GM21367 (cell line): ENCODE results near the gene SETD9.

Experiments used
- ATAC-seq: cut with Tn5 transposase; IDR thresholded peaks from one replicate; pipeline ENCODE4 v1.9.1; 2021; ENCODE audit not compliant: unreplicated experiment

The SETD9 gene, protein sequence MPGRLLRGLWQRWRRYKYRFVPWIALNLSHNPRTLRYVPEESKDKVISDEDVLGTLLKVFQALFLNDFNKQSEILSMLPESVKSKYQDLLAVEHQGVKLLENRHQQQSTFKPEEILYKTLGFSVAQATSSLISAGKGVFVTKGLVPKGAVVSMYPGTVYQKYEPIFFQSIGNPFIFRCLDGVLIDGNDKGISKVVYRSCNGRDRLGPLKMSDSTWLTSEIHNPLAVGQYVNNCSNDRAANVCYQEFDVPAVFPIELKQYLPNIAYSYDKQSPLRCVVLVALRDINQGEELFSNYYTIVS

DNA sequence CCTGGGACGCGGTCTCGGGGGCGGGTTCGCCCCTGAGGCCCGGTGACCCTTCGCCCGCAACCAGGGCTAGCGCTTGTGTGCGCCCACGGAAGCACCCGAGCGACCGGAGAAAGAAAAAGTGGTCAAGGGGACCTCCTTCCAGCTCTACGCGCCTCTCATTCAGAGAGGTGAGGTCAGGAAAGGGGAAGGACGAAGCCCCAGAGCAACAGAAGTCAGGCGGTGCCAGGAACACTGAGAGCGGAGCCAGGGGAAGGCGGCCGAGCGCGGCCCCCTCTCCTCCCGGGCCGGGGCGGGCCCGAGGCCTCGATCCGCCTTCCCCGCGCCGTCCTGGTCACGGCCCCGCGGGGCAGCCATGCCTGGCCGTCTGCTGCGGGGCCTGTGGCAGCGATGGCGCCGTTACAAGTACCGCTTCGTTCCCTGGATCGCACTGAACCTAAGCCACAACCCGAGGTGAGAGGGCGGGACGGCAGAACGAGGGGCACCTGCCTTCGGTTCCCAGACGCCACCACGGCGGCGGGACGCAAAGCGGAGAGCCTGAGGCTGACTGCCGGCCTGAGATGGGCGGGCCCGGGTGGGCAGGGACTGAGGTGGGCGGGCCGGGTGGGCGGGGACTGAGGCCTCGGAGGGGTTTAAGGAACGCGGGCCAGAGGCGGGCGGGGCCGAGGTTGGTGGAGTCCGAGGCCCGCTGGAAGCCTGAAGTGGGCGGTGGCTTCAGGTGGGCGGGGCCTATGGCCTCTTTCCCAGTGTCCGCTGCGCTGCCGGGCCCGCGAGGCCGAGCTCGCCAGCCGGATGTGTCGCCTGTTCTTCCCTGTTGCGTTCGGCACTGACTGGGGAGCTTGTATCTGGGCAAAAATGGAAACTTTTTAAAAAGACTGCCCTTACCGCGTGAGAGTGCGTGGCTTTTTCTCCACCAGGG, at the start of gene SETD9:
Gene SETD9, plus strand, starts transcription at position 303 of the 916 bp plus-strand sequence. Its CDS starts 50 bp downstream, at position 353.
- ATAC-seq, result peak; percentile 78

DNA sequence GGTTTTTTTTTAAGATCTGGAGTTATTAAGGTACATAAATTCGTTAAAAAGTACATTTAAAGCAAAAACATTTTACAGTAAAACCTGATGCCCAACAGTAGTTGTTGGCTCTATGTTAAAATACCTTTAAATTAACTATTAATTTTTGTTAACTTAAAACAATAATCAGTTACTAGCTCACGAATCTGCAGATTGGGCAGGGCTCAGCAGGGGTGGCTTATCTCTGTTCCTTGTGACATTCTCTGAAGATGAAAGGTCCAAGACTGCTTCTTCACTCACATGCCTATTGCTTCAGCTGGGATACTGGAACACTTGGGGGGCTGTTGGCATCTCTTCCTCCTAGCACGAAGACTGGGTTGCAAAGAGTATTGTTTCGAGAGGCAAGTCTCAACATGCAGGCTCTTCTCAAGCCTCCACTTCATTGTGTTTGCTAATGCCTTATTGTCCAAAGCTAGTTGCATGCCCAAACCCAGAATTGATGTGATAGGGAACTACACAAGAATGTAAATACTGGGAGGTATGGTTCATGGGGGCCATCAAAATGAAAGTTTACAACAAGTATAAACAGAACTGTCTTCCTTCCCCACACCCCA, 47.4 kb upstream of the SETD9 start:
- ATAC-seq, result no peak

DNA sequence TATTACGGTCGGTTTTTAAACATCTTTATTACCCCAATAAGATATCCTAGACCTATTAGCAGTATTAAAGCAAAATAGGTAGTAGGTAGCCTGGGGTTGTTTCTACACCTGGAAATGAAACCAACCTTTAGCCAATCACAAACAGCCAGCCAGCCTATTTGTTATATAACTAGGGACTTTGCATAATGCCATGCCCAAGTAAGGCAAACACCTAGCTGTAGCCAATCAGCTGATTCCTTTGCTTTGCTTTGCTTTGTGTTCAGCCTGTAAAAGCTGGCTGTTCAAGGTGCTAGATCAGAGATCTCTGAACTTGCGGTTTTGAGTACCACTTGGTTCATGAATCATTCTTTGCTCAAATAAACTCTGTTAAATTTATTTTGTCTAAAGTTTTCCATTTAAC, 46.5 kb upstream of the SETD9 start:
- ATAC-seq, result no peak

DNA sequence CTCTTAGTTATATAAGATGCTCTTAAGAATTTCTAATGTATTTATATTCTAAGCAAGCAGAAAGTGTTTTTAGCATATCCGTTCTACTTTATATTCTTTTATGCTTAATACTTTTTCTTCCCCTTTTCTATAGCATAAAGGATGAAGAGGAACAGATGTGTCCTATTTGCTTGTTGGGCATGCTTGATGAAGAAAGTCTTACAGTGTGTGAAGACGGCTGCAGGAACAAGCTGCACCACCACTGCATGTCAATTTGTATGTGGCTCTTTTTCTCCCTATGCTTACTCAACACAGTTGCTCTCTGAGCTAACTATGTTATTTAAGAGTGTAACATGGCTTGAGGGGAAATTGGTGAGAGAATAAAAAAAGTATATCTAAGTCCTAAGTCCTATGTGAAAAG, 37.6 kb upstream of the SETD9 start:
- no peak for ATAC-seq

DNA sequence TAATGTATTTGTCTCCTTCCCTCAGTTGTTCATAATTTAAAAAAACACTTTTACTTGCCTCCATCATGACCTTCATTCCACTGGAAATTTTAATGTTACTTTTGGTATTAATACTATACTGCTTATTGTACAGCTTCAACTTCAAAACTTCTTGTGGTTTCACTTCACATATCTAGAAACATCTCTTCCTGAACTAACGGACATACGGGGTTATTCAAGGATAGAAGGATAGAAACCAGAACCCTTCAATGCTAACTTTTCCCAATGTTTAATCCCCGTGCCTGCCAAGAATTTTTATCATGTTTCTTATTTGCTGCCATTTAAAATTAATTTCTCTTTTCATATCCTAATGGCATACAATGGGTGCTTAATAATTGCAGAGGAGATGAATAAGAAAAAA, 36.3 kb upstream of the SETD9 start:
- ATAC-seq, result no peak

DNA sequence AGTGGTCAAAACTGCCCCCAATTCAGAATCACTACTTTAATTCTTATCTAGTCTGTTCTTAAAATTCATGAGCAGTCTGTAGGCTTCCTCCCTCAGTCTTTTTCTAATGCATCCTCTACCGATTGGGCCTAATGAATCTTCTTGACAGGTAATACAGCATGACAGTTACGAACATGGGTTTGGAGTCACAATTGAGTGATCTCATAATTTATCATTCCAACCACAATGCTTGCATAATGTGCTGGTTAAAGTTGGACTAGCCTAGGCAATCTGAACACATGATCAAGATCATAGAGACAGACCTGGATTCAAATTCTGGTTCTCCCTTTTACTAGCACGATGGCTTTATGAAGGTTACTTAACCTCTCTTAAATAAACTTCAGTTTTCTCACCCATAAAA, 33.1 kb upstream of the SETD9 start:
- no peak for ATAC-seq

DNA sequence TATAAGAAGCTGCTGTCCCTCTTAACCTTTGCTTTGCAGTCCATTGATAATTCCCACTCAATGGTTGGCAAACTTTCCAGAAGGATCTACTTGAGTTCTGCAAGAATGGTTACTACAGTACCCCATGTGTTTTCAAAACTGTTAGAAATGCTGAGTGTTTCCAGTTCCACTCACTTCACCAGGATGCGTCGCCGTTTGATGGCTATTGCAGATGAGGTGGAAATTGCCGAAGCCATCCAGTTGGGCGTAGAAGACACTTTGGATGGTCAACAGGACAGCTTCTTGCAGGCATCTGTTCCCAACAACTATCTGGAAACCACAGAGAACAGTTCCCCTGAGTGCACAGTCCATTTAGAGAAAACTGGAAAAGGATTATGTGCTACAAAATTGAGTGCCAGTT, 27.8 kb upstream of the SETD9 start:
- ATAC-seq, result no peak

DNA sequence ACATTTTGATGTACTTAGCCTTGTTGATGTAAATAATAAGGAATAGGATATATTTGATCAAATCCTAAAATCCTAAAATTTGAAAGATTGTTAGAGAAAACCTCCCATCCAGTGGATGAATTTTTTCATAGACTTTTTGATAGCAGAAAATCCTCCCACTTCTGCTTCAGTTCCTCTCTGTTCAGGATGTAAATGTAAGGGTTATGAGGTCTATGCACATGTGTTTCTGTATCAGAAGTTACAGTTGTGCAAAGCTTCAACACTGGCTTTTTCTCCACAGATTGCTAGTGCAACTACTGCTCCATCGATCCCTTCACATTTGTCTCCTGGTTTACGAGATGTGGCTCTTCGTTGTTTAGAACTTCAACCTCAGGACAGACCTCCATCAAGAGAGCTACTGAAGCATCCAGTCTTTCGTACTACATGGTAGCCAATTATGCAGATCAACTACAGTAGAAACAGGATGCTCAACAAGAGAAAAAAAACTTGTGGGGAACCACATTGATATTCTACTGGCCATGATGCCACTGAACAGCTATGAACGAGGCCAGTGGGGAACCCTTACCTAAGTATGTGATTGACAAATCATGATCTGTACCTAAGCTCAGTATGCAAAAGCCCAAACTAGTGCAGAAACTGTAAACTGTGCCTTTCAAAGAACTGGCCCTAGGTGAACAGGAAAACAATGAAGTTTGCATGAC, 16.0 kb upstream of the SETD9 start:
- ATAC-seq, result no peak

DNA sequence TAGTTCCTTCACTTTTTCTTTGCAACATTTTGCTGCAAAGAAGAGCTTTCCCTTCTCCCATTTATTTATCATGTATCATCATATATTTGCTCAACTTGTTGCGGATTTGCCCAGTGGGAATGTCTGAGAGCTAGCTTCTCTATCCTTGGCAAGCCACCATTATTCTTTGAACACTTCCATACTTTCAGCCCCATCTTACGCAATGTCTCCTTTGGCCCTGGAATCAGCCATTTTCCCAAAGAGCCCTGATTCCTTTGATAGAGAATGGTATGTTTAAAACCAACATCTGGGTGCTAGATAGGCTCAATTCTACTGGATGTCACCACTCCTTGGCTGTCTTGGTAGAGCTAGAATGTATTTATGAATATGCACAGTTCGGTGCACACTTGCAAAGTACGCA, 12.6 kb upstream of the SETD9 start:
- ATAC-seq, result no peak

DNA sequence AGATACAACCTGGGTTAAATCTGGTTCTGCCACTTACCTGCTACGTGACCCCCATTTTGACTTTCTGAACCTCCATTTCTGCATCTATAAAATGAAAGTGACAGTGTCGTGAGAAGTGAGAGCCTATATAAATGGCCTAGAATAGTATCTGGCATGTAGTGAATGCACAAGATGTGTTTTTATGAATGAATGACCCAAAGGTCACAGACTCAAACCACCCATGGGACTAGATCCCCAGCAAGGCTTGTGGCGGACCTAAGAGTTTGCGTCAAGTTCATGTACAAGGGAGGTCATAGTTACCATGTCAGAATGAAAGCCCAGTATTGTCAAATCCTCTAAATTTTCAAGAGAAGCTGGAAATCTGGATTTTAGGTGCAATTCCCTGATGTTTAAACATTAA, 11.2 kb upstream of the SETD9 start:
- no peak for ATAC-seq

DNA sequence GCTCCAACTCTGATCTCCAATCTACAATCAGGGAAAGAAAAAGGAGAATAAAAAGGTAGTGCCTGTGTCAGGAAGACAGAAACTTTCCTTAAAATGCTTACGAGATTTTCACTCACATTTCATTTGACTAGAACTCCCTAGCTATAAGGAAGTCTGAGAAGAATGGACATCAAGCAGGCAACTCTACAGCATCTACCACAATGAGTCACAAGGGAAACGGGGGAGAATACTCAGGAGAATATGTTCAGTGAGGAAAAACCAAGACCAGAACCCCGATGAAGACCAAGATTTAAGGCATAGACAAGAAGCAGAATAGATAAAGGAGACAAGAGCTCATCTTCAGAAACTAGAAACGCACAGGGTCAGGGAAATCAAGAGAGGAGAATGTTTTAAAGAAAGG, 9.0 kb upstream of the SETD9 start:
- ATAC-seq, result no peak

DNA sequence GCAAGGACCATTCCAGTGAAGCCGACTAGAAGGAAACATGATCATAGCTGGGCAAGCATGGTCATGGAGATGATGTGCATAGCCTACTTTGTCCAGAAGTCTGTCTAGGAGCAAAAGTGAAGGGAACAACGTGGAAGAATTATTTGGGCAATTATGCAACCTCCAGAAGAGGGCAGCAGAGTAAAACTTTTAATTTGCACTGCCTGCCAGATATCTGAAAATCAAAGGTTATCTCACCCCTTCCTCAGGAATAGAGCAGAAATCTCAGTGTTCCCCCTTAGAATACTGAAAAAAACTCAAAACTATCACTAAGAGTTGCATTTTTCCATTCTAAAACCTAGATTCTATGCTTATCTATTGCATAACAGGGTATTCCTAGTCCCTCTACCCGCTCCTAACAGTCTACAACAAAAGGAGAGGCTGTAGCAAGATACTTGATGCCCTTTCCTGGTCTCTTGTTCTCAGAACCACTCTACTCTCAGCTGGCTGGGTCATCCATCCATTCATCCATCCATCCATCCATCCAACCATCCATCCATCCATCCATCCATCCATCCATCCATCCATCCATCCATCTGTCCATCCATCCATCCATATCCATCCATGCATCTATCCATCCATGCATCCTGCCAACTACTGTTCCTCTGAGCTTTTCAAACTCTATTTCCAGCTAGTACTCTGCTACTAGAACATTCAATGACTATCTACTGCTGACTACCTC, 8.4 kb upstream of the SETD9 start:
- ATAC-seq, result no peak

DNA sequence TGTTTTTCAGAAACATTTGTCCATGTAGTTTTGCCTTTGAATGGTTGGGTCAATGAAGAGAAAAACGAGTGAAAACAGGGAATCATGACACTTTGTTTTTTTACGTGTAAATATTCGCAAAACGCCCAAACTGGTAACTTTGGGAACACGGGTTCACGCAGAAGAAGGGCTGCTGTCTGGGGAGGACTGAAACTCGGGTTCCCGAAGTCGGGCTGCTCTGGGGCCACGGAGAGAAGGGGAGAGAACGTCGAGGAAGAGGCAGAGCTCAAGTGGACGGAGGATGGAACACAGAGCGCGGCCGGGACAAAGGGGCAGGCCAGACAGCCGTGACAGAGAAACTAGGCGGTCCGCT, 478 bp upstream of the SETD9 start:
- no peak for ATAC-seq

DNA sequence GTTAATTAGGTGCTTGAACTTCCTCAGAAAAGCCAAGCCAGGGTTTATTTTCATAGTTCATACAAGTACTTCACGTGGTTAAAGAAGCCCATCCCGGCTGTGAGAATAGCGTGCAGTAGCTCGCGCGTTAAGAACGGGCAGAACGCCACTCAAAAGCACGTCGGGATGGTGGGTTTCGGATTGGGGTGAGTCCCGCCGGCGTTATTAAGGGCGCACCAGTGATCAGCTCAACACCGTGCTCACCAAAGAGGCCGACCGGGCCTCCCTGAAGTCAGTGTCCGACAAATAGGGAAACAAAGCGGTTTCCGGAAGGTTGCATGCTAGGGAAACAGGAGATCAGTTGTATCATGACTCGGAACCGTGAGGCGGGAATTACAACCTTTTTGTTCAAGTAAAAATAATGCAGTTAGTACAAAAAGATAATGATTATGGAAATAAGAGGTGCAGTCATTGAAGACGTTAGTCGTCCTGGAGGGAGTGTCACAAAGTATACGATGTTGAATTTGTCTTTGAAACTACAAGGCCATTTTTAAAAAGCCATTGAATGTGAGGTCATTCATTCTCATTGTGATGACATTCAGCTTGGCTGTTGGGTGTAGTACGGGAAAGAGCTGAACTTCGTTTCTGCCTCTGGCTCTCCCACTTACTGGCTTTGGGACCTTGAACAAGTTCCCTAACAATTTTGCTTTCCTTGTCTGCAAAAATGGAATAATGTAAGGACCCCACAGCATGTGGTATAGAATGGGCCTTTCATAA, 992 bp downstream of the SETD9 start:
- peak; percentile 14 for ATAC-seq

DNA sequence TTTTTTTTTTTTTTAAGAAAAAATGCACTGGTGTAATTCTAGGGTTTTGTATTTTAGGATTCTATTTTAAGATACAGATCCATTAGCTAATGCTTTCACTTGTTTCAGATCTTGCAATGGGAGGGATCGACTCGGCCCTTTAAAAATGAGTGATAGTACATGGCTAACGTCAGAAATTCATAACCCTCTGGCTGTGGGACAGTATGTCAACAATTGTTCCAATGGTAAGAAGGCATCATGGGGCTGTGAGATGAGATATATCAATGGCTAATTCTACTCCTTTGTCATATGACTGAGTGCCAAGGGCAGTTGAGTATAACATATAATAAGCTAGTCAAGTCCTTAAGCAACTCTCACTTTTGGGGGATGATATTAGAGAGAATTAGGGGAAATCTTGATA, 4.4 kb downstream of the SETD9 start:
- ATAC-seq, result no peak

DNA sequence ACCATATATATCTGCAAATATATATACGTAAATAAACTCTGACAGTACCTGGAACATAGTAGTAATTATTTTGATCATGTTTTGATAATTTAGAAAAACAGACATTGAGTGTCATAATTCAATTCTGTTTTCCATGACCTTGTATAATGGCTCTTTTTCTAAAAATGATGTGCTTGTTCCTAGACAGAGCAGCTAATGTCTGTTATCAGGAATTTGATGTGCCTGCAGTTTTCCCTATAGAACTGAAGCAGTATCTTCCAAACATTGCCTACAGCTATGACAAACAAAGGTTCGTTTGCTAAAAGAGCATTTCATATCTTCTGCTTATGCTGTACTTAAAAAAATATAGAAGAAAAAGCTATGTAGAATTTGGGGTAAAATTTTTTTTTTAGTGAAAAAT, 5.3 kb downstream of the SETD9 start:
- no peak for ATAC-seq

DNA sequence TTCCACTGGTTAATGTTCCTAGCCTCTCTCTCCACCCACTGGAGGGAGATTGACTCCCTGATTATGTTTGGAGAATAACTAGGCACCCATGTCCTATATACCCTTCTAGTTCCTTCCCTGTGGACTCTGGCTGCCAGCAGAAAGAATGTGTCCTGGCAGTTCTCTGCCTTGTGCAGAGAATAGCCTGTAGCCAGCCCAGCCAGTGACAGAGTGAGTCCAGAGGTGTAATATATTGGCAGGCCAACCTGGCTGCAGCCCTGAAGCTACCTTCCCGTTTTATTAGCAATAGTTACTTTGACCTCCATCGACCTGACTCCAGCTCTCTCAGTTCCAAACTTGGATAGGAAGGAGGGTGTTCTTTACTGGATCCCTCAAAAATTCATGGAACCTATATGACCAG, 8.1 kb downstream of the SETD9 start:
- no peak for ATAC-seq

DNA sequence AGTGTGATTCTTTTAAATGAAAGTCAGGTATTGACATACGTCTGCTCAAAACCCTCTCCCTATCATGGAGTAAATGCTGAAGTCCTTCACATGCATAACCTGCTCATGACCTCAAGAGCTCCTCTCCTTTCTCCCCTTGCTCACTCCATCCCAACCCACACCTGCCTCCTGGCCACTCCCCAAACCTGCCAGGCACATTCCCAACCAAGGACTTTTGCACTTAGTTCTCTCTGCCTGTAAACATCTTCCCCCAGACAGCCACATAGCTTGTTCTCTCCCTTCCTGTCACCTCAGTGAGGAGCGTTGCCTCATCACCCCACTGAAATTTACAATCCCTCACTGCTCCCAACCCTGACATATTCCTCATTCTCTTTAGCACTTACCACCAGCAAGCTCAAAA, 8.7 kb downstream of the SETD9 start:
- ATAC-seq, result no peak

DNA sequence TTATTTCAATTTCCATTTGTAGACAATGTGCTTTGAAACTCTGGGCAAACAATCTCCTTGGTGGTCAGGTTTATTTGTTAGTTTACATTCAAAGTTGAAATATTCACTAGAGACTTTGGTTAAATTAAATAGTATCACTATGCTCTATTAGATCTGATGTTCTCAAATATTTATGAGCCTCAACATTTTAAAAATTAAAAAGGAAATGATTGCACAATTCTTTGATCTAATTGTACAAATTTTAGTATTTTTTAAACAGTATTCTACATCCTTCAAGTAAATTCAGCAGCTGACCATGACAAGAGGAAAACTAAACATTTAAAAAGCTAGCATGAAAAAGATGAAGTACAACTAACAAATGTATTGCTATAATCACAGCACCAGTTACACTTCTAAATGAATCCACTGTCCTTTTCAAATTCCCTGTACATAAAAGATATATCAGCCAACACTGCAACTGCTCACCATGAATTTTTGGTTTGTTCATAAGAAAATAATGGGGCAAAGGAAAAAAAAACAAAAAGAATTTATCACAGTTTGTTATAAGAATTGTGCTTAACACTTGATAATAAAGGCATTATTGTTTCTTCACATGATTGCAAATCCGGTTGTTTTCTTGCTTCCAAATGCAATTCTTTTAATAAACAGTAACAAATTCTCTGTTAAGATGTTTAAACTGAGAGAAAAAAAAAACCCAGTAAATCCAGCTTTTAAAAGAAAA, 10.7 kb downstream of the SETD9 start:
- no peak for ATAC-seq
